GM21825 (cell line): ENCODE data around the gene RTTN.
"Not testable (repeated sequence)": the region's sequence is repeated elsewhere in the genome, so short reads cannot be mapped to it uniquely, and the experiment has no call there.

ENCODE experiments used
- ATAC-seq: cut with Tn5 transposase; IDR thresholded peaks from one replicate; pipeline ENCODE4 v1.9.1; 2021; ENCODE audit warnings: mild to moderate bottlenecking, moderate library complexity; ENCODE audit not compliant: unreplicated experiment

RTTN gene

GRCh38 chr18:69982417-69982816 is 223.1 kb downstream of the RTTN start:
- no peak for ATAC-seq

DNA sequence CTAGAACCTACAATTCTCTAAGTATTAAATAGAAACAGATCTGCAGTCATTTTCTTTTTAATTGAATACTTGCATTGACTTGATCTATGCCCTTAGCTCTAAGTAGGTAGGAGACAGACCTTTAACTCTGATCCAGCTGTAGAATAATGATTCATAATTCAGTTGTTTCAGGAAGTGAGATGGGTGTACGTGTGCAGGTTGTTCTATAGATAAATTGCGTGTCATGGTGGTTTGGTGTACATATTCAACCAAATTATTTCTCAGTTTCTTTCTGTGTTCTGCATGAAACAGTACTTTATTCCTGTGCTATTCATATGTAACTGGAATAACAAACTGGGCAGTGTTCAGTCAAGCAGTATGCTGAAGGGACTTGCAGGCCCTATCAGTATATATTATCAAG is 223.5 kb downstream of the RTTN start:
- ATAC-seq: no peak

GRCh38 chr18:69980982-69981804 is 224.3 kb downstream of the RTTN start:
- ATAC-seq: no peak

DNA sequence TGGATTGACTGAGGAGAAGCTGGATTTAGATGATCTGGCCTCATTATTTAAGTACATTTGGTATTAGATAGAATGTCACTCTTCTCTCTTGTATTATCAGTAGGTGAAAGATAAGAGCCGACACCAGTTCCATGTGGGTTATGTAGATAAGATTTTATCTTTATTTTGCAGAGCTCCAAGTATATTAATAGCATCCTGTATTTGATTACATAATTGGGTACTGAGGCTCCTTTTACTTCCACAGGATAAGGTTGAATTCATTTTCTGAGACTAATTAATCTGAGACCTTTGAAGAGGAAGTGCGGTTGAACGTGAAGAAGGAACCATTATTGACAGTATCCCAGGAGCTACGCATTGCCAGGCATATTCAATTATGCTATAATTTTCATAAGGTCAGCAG is 225.0 kb downstream of the RTTN start:
- no peak for ATAC-seq

DNA sequence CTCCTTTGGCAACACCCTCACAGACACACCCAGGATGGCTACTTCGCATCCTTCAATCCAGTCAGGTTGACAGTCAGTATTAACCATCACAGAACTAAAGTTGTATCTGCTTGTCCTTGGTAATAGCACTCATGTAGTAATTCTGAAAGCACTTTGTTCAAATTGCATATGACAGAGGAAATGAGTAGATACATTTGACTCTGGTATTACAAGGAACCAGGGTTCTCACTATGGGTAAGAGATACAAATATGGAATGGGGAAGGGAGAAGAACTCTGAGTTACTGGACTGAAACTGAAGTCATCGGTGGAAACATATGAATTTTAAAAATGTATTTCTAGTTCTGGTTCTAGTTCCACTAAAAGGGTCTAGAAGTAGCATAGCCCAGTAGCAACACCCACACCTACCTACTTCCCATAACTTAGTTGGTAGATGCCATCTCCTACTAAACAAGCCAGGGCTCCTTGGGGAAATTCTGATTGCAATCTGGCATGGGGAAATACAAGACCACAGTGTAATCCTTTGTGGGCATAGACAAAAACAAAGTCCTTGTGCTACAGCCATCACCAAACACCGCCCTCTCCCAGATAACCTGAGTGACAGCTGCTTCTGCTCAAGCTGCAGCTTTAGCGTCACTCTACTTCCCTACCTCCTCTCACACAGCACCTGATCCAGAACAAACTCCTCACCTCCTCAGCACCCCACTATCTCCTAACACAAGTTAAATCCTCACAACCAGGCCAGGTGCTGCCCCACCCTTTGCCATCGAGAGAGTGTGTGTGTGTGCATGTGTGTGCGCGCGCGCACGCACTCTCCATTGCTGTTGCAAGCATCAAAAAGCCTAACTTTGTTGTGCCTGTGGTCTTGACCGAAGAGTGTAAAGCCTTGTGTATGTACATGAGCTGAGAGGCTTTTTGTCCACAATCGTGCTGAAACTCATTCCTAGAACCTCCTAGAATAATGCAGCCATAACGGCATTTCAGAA is 226.5 kb downstream of the RTTN start:
- peak; percentile 67 for ATAC-seq

DNA sequence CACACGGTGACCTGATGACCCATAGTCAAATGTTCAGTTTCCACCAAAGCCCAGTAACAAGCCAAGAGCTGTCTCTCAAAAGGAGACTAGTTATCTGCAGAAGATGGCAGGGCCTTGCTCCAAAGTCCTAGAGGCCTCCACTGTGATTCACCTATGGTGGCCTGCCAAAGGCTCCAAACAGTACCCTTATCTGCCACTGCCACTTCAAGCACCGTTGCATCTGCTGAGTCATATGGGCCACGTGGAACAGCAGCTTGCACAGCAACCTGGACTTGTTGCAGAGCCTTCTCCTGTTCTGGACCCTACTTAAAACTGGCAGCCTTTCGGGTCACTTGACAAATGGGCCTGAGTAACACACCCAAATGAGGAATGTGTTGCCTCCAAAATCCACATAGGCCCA is 230.2 kb downstream of the RTTN start:
- ATAC-seq: not testable (repeated sequence)

- no peak for ATAC-seq
These were observed 231.1 kb downstream of the RTTN start for GRCh38 chr18:69974365-69974764.

DNA sequence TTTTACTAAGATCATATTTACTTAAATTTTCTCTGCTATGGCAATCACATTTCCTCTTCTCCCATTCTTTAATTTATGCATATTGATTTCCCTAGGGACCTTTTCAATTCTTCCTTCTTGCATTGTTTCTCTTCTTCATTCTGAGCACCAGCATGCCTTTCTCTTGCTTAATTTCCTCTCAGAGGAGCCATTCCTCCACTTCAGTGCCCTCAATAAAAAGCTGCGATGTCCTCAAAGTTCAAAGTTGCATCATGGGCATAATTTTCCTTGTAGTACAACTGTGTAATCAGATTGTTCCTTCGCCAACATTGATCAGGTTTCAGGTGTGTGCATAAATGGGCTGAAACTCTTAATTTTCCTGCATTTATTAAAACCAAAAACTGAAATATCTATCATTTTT is 236.0 kb downstream of the RTTN start:
- no peak for ATAC-seq

GRCh38 chr18:69968039-69968438 is 237.4 kb downstream of the RTTN start:
- peak; percentile 89 for ATAC-seq

- no peak for ATAC-seq
These were observed 242.3 kb downstream of the RTTN start for GRCh38 chr18:69963196-69963595.

- no peak for ATAC-seq
These were observed 243.8 kb downstream of the RTTN start for GRCh38 chr18:69961718-69962117.

GRCh38 chr18:69958422-69958821 is 247.1 kb downstream of the RTTN start:
- ATAC-seq: peak; percentile 34

GRCh38 chr18:69957747-69958146 is 247.7 kb downstream of the RTTN start:
- no peak for ATAC-seq

- ATAC-seq: no peak
These were observed 248.5 kb downstream of the RTTN start for GRCh38 chr18:69956665-69957620.

- ATAC-seq: peak; percentile 27
These were observed 249.4 kb downstream of the RTTN start for GRCh38 chr18:69956057-69956456.

DNA sequence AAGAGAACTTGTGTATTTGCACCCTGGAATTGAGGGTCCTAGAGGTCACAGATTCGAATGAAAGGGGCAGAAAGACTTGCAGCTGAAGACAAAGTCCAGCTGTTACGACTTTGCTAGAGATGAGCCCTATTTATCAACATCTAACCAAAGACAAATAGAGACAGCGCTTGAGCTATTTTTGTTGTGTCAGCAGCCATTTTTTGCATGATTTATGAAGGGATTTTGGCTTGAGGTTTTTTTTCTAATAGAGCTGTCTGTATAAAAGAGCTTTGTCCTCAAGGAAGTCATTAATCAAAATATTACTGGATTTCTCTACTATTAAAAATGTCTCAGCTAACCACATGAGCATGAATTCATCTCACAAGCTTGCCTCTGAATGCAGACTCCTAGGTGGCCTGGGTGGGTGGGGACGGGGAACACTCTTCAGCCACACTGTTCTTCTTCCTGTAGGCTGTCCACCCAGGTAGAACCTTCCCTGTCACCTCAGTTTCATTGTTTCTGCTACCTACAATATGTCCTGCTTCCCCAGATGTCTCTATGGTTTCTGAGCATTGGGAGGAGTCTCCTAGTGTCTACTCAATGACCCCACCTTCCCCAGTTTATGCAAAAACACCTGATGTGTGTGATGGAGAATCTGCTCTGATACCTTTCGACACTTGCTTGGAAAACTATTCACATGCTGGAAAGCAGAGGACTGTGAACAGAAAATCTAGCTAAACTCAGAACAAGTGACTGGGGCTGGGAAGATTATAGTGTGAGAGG is 250.6 kb downstream of the RTTN start:
- ATAC-seq: peak; percentile 31

DNA sequence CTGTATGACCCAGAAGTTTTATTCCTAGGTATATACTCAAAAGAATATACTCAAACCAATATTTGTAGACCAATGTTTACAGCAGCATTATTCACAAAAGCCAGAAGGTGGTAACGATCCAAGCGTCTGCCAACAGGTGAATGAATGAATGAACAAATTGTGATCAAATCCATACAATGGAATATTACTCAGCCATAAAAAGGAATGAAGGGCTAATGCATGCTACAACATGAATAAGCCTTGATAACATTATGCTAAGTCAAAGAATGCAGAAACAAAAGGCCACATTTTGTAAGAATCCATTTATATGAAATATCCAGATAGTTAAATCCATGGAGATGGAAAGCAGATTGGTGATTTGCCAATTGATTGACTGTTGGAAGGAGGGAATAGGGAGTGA is 252.3 kb downstream of the RTTN start:
- no peak for ATAC-seq
